ENCODE data around the gene TTC1.
"Not testable (repeated sequence)": the region's sequence is repeated elsewhere in the genome, so short reads cannot be mapped to it uniquely, and the experiment has no call there.

TTC1 gene

DNA sequence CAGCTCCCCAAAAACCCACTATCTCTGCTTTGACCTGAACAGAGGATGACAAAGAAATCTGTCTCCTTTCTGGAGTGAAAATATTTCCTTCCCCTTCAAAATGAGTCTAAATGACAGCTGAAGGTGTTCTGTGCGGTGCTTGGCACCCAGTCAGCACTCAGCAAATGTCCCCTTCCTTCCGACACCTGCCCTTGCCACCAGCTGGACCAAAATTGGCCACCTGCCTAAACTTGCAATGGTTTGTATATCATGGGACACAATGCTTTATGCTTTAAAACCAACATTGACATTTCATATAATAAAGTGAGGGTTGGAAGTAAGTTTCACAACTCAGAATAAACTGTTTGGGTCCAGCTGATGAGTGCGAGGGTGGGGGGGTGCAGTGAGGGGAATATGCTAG lies 7.5 kb upstream of the TTC1 start:
- DNase-seq, result no peak

DNA sequence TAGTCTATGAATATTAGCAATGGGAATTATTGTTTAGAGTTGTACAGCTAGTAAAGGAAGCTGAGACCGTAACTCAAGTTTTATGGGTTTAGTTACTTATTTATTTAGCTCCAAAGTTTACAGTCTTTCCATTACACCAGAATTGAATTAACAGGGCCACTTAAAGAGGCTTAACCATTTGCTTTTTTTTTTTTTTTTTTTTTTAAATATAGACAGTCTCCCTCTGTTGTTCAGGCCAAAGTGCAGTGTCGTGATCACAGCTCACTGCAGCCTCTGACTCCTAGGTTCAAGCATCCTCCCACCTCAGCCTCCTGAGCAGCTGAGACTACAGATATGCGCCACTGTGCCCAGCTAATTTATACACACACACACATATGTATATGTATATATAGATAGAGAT lies 1.4 kb upstream of the TTC1 start:
- DNase-seq, result no peak

DNA sequence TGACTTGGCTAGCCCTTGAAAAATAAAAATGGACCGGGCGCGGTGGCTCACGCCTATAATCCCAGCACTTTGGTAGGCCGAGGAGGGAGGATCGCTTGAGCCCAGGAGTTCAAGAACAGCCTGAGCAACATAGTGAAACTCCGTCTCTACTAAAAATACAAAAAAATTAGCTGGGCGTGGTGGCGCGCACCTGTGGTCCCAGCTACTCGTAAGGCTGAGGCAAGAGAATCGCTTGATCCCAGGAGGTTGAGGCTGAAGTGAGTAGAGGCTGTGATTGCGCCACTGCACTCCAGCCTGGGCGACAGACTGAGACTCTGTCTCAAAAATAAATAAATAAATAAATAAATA lies 436 bp upstream of the TTC1 start:
- DNase-seq, result not testable (repeated sequence)

DNA sequence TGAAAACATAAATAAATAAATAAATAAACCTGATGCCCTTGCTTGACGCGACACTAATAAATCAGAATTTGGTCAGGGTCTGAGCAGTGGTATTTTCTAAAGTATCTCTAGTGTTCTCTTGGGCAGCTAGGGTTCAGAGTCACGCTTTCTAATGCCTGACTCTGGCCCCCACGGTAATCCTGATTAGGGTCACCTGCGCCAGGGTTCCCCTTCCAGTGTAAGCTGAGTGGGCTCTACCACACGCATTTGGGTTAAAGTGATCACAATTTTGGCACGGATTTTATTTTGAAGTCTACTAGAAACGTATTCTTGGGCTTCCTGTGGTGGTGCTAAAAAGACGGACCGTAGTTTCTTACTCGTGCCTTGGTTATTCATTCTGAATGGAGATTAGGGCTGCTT lies 651 bp downstream of the TTC1 start:
- DNase-seq, result no peak

DNA sequence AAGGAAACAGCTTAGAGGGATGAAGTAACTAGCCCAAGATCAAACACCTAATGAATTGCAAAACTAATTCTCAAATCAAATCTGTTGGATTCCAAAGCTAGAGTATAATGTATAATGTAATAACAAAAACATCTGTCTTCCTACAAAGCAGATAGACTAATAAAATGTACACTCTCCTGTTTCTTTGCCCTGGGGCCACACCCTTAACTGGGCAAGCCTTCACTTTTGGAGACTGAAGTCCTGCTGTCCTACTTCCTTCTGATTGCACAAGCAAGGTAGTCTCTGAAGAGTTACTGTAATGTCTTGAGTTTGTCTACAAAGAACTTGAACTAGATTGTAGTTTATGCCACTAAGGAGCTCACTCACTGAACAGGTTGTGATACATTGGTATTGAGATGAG lies 2.5 kb downstream of the TTC1 start:
- DNase-seq, result no peak

DNA sequence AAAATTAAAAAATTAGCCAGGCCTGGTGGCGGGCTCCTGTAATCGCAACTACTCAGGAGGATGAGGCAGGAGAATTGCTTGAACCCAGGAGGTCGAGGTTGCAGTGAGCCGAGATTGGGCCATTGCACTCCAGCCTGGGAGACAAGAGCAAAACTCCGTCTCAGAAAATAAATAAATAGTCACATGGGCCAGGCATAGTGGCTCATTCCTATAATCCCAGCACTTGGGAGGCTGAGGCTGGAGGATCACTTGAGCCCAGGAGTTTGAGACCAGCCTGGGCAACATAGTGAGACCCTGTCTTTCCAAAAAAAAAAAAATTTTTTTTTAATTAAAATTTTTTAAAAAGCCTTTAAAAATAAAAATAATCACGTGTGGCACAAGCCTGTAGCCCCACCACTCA lies 5.3 kb downstream of the TTC1 start:
- not testable (repeated sequence) for DNase-seq

DNA sequence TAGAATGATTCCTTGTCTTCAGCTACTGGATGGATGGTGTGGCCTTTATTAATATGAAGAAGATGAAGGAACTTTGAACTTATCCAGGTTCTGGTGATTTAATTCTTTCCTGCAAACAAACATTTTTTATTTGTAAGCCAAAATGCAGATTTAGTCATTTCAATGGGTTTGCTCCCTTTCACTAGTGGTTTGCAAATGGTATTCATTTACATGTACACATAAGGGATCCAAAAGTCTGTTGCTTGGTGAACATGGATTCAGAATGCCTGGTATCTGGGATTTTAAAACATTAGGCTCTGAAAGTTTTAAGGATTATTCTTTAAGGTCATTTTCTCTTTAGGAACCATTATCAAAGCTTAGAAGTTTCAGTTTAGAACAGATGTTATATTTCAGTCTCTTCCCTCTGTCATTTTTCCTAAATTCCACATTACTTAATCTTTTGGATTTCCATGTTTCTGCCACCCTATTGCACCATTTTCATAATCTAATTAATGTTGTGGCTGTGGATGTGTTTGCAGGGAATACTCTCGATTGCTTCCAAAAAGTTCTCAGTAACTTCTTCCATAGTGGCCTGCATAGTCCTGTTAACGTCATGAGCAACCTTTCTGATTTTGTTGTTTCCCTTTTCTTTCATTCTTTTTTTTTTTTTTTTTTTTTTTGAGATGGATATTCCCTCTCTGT lies 10.1 kb downstream of the TTC1 start:
- DNase-seq, result no peak

DNA sequence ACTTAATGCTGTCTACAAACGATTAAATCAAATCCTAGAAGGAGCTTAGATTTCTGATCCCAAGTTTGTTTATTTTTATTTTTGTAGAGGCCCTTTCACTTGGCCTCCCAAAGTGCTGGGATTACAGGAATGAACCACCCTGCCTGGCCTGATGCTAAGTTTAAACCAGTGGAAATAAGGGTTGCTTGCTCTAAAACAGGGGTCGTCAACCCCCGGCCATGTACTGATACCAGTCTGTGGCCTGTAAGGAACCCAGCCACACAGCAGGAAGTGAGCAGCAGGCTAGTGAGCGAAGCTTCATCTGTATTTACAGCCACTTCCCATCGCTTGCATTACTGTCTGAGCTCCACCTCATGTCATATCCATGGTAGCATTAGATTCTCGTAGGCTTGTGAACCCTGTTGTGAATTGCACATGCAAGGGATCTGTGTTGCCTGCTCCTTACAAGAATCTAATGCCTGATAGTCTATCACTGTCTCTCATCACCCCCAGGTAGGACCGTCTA lies 11.4 kb downstream of the TTC1 start:
- DNase-seq, result no peak

DNA sequence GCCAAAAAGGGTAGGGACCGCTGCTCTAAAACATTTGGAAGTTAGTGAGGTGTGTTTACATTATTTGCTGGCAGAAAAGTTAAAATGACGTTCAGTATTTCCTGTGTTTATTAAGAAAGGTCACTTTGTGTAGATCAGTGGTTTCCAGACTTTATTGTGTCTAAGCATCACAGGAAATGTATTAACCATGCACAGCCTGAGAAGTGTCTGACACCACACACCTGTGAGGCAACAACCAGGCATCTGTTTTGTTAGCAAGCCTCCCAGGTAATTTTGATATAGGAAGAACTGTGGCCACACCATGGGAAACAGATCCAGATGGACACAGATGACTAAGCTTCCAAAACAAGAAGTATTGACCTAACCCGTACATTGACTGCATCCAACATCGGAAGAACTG lies 12.0 kb downstream of the TTC1 start:
- no peak for DNase-seq

DNA sequence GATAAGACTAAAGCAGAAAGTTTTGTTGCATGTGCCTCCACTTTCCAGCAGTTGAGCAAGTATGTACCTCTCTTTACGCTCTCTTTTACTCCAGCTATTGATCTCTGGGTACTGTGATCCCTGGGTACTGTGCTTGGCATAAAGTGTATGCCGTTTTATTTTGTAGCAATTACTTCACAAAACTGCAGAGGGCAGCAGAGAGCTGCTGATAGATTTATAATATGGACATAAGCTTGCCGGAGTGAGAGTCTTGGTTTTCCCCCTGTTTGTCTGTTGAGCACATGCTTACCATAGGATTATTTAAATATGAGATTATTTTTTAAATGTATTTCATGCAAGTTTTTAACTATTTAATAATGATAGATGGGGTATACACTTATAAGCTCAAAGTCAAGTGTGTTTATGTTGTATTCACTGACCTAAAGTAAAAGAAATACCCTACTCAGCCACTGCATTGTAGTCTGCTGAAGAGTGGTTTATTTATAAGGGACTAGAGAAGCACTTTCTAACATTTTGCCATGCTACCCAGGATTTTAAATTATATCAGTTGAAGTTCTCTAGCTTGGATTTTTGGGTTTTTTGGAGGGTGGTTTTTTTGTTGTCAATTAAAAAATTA lies 13.0 kb downstream of the TTC1 start:
- DNase-seq, result no peak

DNA sequence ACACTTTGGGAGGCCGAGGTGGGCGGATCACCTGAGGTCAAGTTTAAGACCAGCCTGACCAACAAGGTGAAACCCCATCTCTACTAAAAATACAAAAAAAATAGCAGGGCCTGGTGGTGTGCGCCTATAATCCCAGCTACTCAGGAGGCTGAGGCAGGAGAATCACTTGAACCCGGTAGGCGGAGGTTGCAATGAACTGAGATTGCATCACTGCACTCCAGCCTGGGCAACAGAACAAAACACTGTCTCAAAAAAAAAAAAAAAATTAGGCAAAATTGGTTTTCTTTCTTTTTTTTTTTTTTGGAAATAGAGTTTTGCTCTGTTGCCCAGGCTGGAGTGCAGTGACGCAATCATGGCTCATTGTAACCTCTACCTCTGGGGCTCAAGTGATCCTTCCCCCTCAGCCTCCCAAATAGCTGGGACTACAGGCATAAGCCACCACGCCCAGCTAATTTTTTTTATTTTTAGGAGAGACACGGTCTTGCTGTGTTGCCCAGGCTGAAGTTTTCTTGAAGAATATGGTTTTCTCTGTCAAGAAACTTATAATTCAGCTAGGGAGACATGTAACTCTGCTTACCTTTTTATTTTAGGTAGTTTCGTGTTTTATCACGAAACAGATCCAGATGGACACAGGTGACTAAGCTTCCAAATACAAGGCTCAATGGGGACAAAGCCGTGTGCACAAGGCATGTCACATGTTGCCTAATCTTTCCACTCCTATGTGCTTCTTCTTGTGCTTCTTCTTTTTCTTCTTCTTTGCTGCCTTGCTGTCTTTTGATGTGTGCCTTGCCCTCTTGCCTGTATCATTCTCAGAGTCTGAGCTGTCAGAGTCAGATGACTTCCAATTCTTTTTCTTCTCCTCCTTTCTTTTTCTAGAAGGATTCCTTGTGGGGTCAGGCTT lies 14.3 kb downstream of the TTC1 start:
- no peak for DNase-seq

DNA sequence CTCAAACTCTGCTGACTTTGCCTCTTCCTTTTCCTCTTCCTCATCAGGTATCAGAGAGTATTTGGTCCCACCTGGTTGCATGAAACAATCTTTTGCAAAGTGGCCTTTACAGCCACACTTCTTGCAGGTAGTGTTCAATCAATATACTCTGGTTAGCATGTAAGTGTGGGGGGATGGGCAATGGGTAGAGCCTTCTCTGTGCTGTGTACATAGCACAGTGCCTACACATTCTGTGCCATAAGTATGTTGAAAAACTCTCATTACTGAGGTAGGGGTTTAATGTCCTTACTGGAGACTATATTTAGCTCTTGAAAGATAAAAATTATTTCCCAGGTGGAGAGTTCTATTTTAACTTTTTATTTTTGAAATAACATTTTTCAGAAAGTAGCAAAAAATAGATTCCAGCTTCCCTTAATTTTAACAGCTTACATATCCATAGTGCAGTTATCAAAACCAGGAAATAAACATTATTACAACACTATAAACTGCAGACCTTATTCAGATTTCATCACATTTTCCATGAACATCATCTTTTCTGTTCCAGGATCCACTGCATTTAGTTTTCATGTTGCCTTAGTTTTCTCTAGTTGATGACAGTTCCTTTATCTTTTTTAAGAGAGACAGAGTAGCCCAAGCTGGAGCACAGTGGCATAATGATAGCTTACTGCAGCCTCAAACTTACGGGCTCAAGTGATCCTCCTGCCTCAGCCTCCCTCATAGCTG lies 15.1 kb downstream of the TTC1 start:
- DNase-seq, result no peak

DNA sequence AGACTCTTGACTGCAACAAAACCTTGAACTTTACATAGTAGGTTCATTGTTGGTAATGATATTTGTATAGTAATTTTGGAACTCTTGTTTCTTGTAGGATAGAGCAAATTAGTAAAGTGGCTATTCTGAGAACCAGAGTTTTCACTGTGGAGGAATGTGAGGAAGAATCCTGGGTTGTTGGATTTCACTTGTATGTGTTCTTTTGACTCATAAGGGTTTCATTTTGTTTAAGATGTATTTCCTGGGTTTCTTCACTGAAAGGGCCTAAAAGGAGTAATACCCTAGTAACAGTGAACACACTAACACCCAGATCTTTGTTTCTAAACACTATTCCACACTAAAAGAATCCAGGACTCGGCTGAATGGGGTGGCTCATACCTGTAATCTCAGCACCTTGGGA lies 20.1 kb downstream of the TTC1 start:
- no peak for DNase-seq

DNA sequence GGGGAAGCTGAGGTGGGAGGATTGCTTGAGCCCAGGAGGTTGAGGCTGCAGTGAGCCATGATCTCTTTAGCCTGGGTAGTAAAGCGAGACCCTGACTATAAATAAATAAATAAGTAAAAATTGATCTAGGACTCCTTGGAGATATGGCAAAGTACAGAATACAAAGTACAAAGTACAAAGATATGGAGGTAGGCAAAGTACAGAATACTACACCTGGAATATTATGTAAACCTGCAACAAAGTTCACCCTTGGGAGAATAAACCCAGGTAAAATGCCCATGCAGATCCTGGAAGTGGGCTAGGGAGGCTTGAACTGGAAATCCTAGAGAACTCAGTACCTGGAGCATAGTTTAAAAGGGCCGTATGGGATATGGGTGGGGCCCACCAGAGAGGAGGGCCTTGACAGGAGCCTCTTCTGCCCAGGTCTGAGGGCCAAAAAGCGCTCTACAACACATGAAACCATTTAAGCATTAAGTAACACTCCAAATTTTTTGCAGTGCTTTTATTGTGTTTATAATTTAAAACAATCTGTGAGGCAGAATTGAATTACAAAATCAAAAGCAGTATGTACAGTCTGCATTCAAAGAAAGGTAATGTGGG lies 20.7 kb downstream of the TTC1 start:
- DNase-seq, result no peak

DNA sequence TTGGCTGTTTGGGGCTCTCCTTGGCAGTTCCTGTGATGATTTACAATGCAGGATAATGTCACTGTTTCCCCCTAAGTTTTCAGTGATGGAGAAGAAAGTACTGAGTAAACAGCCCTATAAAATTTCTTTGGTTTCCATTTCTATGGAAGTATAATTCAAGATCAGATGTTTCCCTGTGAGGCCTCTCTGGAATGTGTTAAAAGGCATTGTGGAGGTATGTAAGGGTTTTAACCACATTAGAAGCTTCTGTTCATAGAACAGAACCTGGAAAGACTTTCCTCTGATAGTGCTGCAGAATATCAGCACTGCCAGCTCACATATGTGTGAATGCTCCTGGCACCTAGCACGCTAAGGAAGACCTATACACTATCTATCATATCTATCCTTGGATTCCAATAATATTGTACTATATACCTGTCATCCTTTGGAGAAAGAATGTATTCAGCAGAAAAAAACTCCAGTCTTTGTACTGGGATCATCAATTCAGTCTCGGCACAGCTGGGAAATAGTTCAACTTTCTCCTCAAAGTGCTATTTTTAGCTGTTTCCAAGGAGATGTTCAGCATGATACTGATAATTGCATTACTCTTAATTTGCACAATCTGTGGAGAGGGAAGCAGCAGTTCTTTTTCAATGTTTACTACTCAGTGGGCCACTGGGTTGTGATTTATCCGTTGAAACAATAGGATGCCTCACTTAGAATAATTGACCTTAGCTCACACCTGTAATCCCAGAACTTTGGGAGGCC lies 21.9 kb downstream of the TTC1 start:
- no peak for DNase-seq

DNA sequence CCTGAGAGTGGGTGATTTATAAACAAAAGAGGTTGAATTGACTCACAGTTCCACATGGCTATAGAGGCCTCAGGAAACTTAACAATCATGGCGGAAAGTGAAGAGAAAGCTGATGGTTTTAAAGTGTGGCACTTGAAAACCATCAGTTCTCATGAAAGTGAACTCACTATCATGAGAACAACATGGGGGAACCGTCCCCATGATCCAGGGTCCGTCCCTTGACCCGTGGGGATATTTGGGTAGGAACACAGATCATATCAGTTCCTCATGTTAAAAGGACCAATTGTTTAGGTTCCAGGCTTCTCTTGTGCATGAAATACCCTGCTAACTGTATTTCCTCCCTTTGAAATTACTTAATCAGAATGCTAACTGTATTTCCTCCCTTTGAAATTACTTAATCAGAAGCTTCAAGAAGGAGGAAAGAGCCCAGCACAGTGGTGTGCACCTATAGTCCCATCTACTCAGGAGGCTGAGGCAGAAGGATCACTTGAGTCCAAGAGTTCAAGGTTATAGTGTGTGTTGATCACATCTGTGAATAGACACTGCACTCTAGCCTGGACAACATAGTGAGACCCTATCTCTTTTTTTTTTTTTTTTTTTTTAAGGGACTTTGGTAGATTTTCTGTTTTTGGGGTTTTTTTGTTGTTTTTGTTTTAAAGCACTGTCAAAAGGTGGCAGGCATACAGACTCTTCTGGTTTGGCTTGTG lies 24.8 kb downstream of the TTC1 start:
- no peak for DNase-seq

DNA sequence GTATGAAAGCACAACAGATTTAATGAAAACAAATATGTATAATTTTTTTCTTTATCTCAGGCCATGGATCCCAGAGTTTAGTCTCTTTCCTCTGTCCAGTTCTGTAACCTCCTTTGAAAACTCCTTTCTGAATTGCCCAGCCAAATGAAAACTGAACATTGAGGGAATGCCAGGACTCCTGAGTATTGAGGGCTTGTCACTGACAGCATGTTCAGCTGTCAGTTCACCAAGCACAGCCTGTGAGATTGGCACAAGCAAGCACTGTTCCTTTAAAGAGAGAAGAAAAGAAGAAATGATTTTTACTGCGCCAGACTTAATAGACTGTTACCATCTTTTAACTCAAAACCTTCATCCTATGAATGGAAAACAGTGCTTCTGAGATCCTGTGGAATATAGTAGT lies 27.3 kb downstream of the TTC1 start:
- no peak for DNase-seq

DNA sequence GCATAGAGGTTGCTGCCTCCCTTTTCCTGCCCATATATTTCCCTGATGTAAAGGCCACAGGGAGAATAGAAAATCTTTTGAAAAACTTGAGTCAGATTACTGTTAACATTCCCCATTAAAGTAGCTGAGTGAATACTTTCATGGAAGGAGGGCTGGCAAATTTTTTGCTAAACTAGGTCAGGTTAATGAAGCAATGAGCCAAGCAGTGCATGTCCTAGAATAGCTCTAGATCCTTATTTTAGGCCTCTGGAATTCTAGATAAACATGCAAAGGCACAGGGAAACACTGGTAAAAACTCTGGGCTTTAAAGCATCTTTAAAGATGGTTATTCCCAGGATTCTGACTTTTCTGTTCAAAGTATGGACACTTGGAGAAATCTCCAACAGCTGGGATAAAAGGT lies 27.9 kb downstream of the TTC1 start:
- no peak for DNase-seq

DNA sequence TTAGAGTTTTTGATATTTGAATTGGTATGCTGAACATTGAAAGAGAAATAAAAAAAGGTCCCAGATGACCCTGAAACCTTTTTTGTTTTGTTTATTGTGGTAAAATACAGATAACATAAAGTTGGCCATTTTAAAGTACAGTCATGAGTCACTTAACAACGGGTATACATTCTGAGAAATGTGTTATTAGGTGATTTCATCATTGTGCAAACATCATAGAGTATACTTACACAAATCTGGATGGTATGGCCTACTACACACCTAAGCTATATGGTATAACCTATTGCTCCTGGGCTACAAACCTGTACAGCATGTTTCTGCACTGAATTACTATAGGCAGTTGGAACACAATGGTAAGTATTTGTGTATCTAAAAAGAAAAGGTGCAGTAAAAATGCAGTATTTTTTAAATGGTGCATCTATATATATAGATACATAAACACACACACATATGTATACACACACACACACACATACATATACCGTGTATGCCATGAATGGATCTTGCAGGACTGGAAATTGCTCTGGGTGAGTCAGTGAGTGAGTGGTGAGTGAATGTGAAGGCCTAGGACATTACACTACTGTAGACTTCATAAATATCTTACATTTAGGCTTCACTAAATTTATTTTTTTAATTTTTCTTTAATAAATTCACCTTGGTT lies 31.0 kb downstream of the TTC1 start:
- DNase-seq, result no peak

DNA sequence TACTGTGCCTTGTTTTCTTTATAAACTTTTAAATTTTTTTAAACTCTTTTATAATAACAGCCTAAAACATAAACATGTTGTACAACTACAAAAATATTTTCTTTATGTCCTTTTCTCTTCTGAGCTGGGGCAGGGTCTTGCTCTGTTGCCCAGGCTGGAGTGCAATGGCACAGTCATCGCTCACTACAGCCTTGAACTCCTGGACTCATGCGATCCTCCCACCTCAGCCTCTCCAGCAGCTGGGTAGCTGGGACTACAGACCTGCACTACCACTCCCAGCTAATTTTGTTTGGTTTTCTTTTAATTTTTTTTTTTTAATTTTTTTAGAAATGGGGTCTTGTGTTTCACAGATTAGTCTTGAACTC lies 31.5 kb downstream of the TTC1 start:
- DNase-seq, result no peak

DNA sequence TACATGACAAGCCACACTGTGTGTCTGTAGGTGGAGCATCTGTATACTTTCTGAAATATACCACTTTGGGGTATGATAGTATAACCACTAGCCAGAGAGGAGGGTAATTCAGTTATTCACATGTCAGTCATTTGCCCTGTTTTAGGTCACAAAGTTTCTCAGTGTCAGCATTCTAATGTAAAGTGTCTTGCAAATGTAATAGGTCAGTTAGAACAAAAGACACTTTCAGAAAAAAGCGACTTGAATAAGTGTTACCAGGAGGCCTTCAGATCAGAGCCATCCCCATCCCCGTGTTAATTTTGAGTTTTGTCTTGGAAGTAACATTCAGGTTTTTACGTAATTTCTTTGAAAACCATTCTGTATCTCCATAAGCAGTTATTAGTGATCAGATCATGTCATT lies 33.7 kb downstream of the TTC1 start:
- DNase-seq, result no peak

Data from SIG-M5 (cell line).